A673 (cell line): ENCODE measurements around the gene SCD. TPM values are rescaled to one million over a fixed set of nuclear protein-coding genes. Genes with fewer than 3 reads are reported as not detected.

Experiments used
- BruUV-seq: library from RNA; stranded (reverse); fragments of 400-500 nt; replicated peaks from 2 replicates; lab custom pipeline; 2021; lab: Mats Ljungman, UMichigan
- CTCF ChIA-PET: fragments of 300-600 bp; sonication (Branson Sonifier 250); formaldehyde crosslinking; loops from one replicate; lab custom pipeline; 2022; ENCODE audit warnings: antibody characterized with exemption; lab: Charles Lee
- POLR2A ChIA-PET: fragments of 300-600 bp; sonication (Branson Sonifier 250); formaldehyde crosslinking; loops from one replicate; lab custom pipeline; 2022; ENCODE audit warnings: antibody characterized with exemption; ENCODE audit not compliant: low non-redundant PET; lab: Charles Lee
- DNase-seq: peaks from one replicate; pipeline ENCODE4 v3.0.0-alpha.2; 2015; ENCODE audit warnings: low spot score
- H3K27ac ChIP-seq: fragments of 200-600 bp; sonication (generic); 2 replicates; pipeline ENCODE4 v1.5.1; 2016; ENCODE audit warnings: mixed run types, low read depth, mild to moderate bottlenecking, mixed read lengths, antibody characterized with exemption, low read length; ENCODE audit not compliant: poor library complexity, severe bottlenecking
- H3K27me3 ChIP-seq: fragments of 200-600 bp; sonication (generic); replicated peaks from 2 replicates; pipeline ENCODE4 v1.6.1; 2017; ENCODE audit warnings: mixed run types, low read depth, mild to moderate bottlenecking, mixed read lengths, antibody characterized with exemption, low read length; ENCODE audit not compliant: insufficient read depth, poor library complexity
- H3K36me3 ChIP-seq: fragments of 200-600 bp; sonication (generic); 2 replicates; pipeline ENCODE4 v1.6.1; 2016; ENCODE audit warnings: mixed run types, mild to moderate bottlenecking, mixed read lengths, antibody characterized with exemption, low read length; ENCODE audit not compliant: insufficient read depth, poor library complexity, severe bottlenecking
- H3K4me1 ChIP-seq: fragments of 200-600 bp; sonication (generic); 2 replicates; pipeline ENCODE4 v1.6.1; 2017; ENCODE audit warnings: mixed run types, mild to moderate bottlenecking, mixed read lengths, antibody characterized with exemption, low read length; ENCODE audit not compliant: insufficient read depth, poor library complexity, severe bottlenecking
- H3K4me3 ChIP-seq: fragments of 200-600 bp; sonication (generic); 2 replicates; pipeline ENCODE4 v1.5.1; 2016; ENCODE audit warnings: low read depth, mixed run types, mild to moderate bottlenecking, mixed read lengths, low read length; ENCODE audit not compliant: poor library complexity, severe bottlenecking
- H3K9me3 ChIP-seq: fragments of 200-600 bp; sonication (generic); 2 replicates; pipeline ENCODE4 v1.6.1; 2016; ENCODE audit warnings: mixed run types, low read depth, mild to moderate bottlenecking, mixed read lengths, antibody characterized with exemption, low read length; ENCODE audit not compliant: poor library complexity, severe bottlenecking
- CTCF ChIP-seq: fragments of 300-800, 200-600 bp; sonication (generic); conservative IDR thresholded peaks from 2 replicates; pipeline ENCODE4 v1.5.1; 2017; ENCODE audit warnings: low read depth, mild to moderate bottlenecking, antibody characterized with exemption, low read length, moderate library complexity, mixed read lengths
- EZH2 ChIP-seq: fragments of 200-600 bp; sonication (generic); IDR thresholded peaks from 2 replicates; pipeline ENCODE4 v1.6.1; 2017; ENCODE audit warnings: borderline replicate concordance, low read depth, mild to moderate bottlenecking, mixed read lengths, antibody characterized with exemption, low read length; ENCODE audit not compliant: poor library complexity, severe bottlenecking
- intact Hi-C: fragments of 100-400 bp; cut with micrococcal nuclease; formaldehyde crosslinking; loops from one replicate; pipeline ENCODE4 v1.10.0; 2022; ENCODE audit not compliant: unreplicated experiment
- total RNA-seq: library from RNA; stranded (reverse); gene quantifications from 2 replicates; pipeline ENCODE4 v1.2.3, GENCODE V29; 2021

SCD gene
- total RNA-seq, 1 experiment from 2014 or later, result 519 TPM

- TF ChIP-seq CTCF (no peak), EZH2 (no peak)
- Histone ChIP-seq H3K27ac (no peak overlapping the region), H3K4me1 (no peaks in the 10 kb centered on the region), H3K4me3 (no peak overlapping the region), H3K36me3 (peaks cover 59% of the 10 kb centered on the region), H3K9me3 (no peaks in the 10 kb centered on the region), H3K27me3 (no peaks in the 10 kb centered on the region)
- DNase-seq, result no peak
- intact Hi-C loops, result no loop called here
- POLR2A ChIA-PET, result no interaction called here
- CTCF ChIA-PET, result no interaction called here
- BruUV-seq, result no TSS peak
These were observed 36.2 kb downstream of the SCD start for GRCh38 chr10:100383251-100383650.

- no peaks in the 10 kb centered on the region for H3K4me1 ChIP-seq
- intact Hi-C loops, result no loop called here
- DNase-seq, result no peak
- H3K27ac ChIP-seq, result no peak overlapping the region
- no peaks in the 10 kb centered on the region for H3K27me3 ChIP-seq
- H3K36me3 ChIP-seq, result peaks cover 18% of the 10 kb centered on the region
- no peak overlapping the region for H3K4me3 ChIP-seq
- BruUV-seq, result no TSS peak
- ChIA-PET POLR2A (no interaction called here), CTCF (no interaction called here)
- TF ChIP-seq EZH2 (no peak), CTCF (no peak)
- no peaks in the 10 kb centered on the region for H3K9me3 ChIP-seq
These were observed 44.4 kb downstream of the SCD start for GRCh38 chr10:100391163-100392002.

- Histone ChIP-seq H3K4me3 (no peak overlapping the region), H3K27me3 (no peaks in the 10 kb centered on the region), H3K4me1 (no peaks in the 10 kb centered on the region), H3K27ac (no peak overlapping the region), H3K9me3 (no peaks in the 10 kb centered on the region), H3K36me3 (peaks cover 9% of the 10 kb centered on the region)
- ChIA-PET CTCF (no interaction called here), POLR2A (no interaction called here)
- intact Hi-C loops, result no loop called here
- no peak for DNase-seq
- TF ChIP-seq EZH2 (no peak), CTCF (no peak)
- no TSS peak for BruUV-seq
These were observed 45.6 kb downstream of the SCD start for GRCh38 chr10:100392686-100393003.
